Lower leg skin (tissue), 3 donors: ENCODE results near the gene PSME2.

Experiments
- CTCF ChIP-seq, 3 donors: fragments of 450-650 bp; IDR thresholded peaks; one replicate each; pipeline ENCODE4 v1.5.1; 2016; ENCODE audit warnings: antibody characterized with exemption in 3 of 3, mild to moderate bottlenecking in 3 of 3, moderate library complexity in 2 of 3
- POLR2A ChIP-seq, 2 donors: fragments of 450-650 bp; IDR thresholded peaks; one replicate each; pipeline ENCODE4 v1.6.1; 2016 to 2017; ENCODE audit warnings: antibody characterized with exemption in 2 of 2, mild to moderate bottlenecking in 1 of 2, moderate library complexity in 1 of 2

GRCh38 chr14:24165785-24166184, 19.4 kb upstream of the PSME2 start:
- TF ChIP-seq CTCF (IDR thresholded peaks at IDR 0.05) (no peak), POLR2A (IDR thresholded peaks at IDR 0.05) (no peak)
